GM19328 (cell line): Measurements from ENCODE around the gene OR2K2.
"Not testable (repeated sequence)": the region's sequence is repeated elsewhere in the genome, so short reads cannot be mapped to it uniquely, and the experiment has no call there.

ENCODE experiments used
- ATAC-seq: cut with Tn5 transposase; IDR thresholded peaks from one replicate; pipeline ENCODE4 v1.9.1; 2021; ENCODE audit warnings: mild to moderate bottlenecking, moderate library complexity; ENCODE audit not compliant: unreplicated experiment

The OR2K2 gene

GRCh38 chr9:111298731-111299598 is 31.1 kb downstream of the OR2K2 start:
- no peak for ATAC-seq

GRCh38 chr9:111298111-111298510 is 31.9 kb downstream of the OR2K2 start:
- ATAC-seq, result no peak

GRCh38 chr9:111297066-111297824 is 32.8 kb downstream of the OR2K2 start:
- ATAC-seq, result no peak

- no peak for ATAC-seq
These were observed 35.2 kb downstream of the OR2K2 start for GRCh38 chr9:111294691-111295451.

GRCh38 chr9:111287127-111287526 is 42.9 kb downstream of the OR2K2 start:
- ATAC-seq, result no peak

- ATAC-seq, result no peak
These were observed 45.3 kb downstream of the OR2K2 start for GRCh38 chr9:111284703-111285102.

GRCh38 chr9:111282845-111283244 is 47.2 kb downstream of the OR2K2 start:
- ATAC-seq, result no peak

GRCh38 chr9:111280795-111281194 is 49.2 kb downstream of the OR2K2 start:
- ATAC-seq, result not testable (repeated sequence)
